Endothelial cell of umbilical vein (primary cell): ENCODE data around the gene GFI1B. TPM values are rescaled to one million over a fixed set of nuclear protein-coding genes. Genes with fewer than 3 reads are reported as not detected.

ENCODE experiments used
- BruUV-seq: library from RNA; stranded (reverse); fragments of 400-500 nt; replicated peaks from 2 replicates; lab custom pipeline; 2021; lab: Mats Ljungman, UMichigan
- CTCF ChIA-PET: fragments of 300-600, 350-600 bp; sonication (Branson Sonifier 250); formaldehyde crosslinking; loops from one replicate; lab custom pipeline; 2021; ENCODE audit warnings: antibody characterized with exemption, inconsistent platforms; lab: Charles Lee
- POLR2A ChIA-PET: fragments of 300-600, 350-600 bp; sonication (Branson Sonifier 250); formaldehyde crosslinking; loops from one replicate; lab custom pipeline; 2021; ENCODE audit warnings: antibody characterized with exemption, inconsistent platforms; lab: Charles Lee
- DNase-seq: peaks from one replicate; pipeline ENCODE4 v3.0.0-alpha.2; 2011; ENCODE audit warnings: low read depth, low spot score
- FAIRE-seq: peaks from 2 replicates; lab custom pipeline; 2011; peaks lifted over from hg19 to GRCh38; lab: Jason Lieb, UNC
- H2AFZ ChIP-seq: 2 replicates; pipeline ENCODE4 v1.6.0; 2012; ENCODE audit warnings: low read depth, low read length, control low read depth, inconsistent platforms
- H3K27ac ChIP-seq: 2 replicates; pipeline ENCODE4 v1.5.1; 2011; ENCODE audit warnings: low read depth, mild to moderate bottlenecking, control low read depth, low read length, moderate library complexity; ENCODE audit not compliant: insufficient read depth
- H3K27me3 ChIP-seq, 2 experiments: 2 replicates each; pipeline versions ENCODE4 v1.6.0 to v1.6.1; 2011; ENCODE audit warnings: low read length in 2 of 2, mixed read lengths in 1 of 2; ENCODE audit not compliant: control insufficient read depth in 2 of 2, insufficient read depth in 2 of 2
- H3K36me3 ChIP-seq, 2 experiments: 2 replicates in 1 of 2; 3 replicates in 1 of 2; pipeline ENCODE4 v1.5.1; 2011; ENCODE audit warnings: low read length in 2 of 2, mild to moderate bottlenecking in 1 of 2, moderate library complexity in 1 of 2; ENCODE audit not compliant: control insufficient read depth in 2 of 2, insufficient read depth in 2 of 2; ENCODE audit errors: extremely low read depth in 1 of 2
- H3K4me1 ChIP-seq: 3 replicates; pipeline ENCODE4 v1.5.1; 2011; ENCODE audit warnings: mild to moderate bottlenecking, low read length; ENCODE audit not compliant: control insufficient read depth, insufficient read depth; ENCODE audit errors: extremely low read depth
- H3K4me2 ChIP-seq: 2 replicates; pipeline ENCODE4 v1.6.1; 2011; ENCODE audit warnings: low read length, control low read depth, mixed read lengths; ENCODE audit not compliant: insufficient read depth
- H3K4me3 ChIP-seq, 3 experiments: fragments of 200-600 bp in 1 of 3; sonication (generic), shearing (Covaris generic) in 1 of 3; replicated peaks in 1 of 3; 2 replicates each; pipeline ENCODE4 v1.5.1; 2011 to 2016; ENCODE audit warnings: control low read depth in 3 of 3, low read length in 3 of 3, mild to moderate bottlenecking in 2 of 3, inconsistent platforms in 1 of 3, low read depth in 1 of 3, moderate library complexity in 1 of 3; ENCODE audit not compliant: insufficient read depth in 1 of 3
- H3K79me2 ChIP-seq: 2 replicates; pipeline ENCODE4 v1.6.0; 2012; ENCODE audit warnings: low read length, inconsistent platforms; ENCODE audit not compliant: control insufficient read depth, insufficient read depth
- H3K9ac ChIP-seq: replicated peaks from 2 replicates; pipeline ENCODE3; 2011; ENCODE audit warnings: low read length, control low read depth; ENCODE audit not compliant: insufficient read depth; ENCODE audit errors: extremely low read depth
- H3K9me1 ChIP-seq: replicated peaks from 3 replicates; pipeline ENCODE4 v1.6.0; 2011; ENCODE audit warnings: mild to moderate bottlenecking, low read length; ENCODE audit not compliant: control insufficient read depth, insufficient read depth; ENCODE audit errors: extremely low read depth
- H3K9me3 ChIP-seq: replicated peaks from 2 replicates; pipeline ENCODE4 v1.5.1; 2012; ENCODE audit warnings: low read length, inconsistent platforms; ENCODE audit not compliant: control insufficient read depth, insufficient read depth
- H4K20me1 ChIP-seq: replicated peaks from 2 replicates; pipeline ENCODE3; 2011; ENCODE audit warnings: mild to moderate bottlenecking, low read length; ENCODE audit not compliant: control insufficient read depth, insufficient read depth; ENCODE audit errors: extremely low read depth
- EZH2 ChIP-seq: IDR thresholded peaks from 2 replicates; pipeline ENCODE4 v1.6.1; 2012; ENCODE audit warnings: borderline replicate concordance, low read depth, mild to moderate bottlenecking, moderate library complexity, low read length, inconsistent platforms; ENCODE audit not compliant: severe bottlenecking
- FOS ChIP-seq: IDR thresholded peaks from 2 replicates; pipeline ENCODE4 v1.6.1; 2011; ENCODE audit warnings: mild to moderate bottlenecking, low read length, moderate library complexity, borderline replicate concordance; ENCODE audit not compliant: insufficient read depth
- GATA2 ChIP-seq: IDR thresholded peaks from 2 replicates; pipeline ENCODE4 v1.7.0; 2011; ENCODE audit warnings: low read depth, mild to moderate bottlenecking, moderate library complexity, mixed read lengths, low read length; ENCODE audit not compliant: insufficient read length, insufficient read depth
- JUN ChIP-seq: IDR thresholded peaks from 2 replicates; pipeline ENCODE4 v1.6.1; 2011; ENCODE audit warnings: borderline replicate concordance, low read depth; ENCODE audit not compliant: insufficient read length, insufficient read depth
- MAX ChIP-seq: IDR thresholded peaks from 2 replicates; pipeline ENCODE4 v1.6.1; 2011; ENCODE audit not compliant: insufficient read depth, insufficient read length
- MYC ChIP-seq: IDR thresholded peaks from one replicate; pipeline ENCODE4 v1.6.1; 2011; ENCODE audit warnings: mild to moderate bottlenecking, low read depth, low read length
- POLR2A ChIP-seq: IDR thresholded peaks from 2 replicates; pipeline ENCODE4 v1.6.1; 2012; ENCODE audit warnings: low read depth, mild to moderate bottlenecking, control low read depth, low read length
- POLR2AphosphoS5 ChIP-seq: IDR thresholded peaks from 2 replicates; pipeline ENCODE4 v1.6.1; 2012; ENCODE audit warnings: low read depth, mild to moderate bottlenecking, control low read depth, low read length, moderate library complexity; ENCODE audit not compliant: insufficient read depth
- dilution Hi-C: fragments of 300-500 bp; cut with MboI; formaldehyde crosslinking; loops from one replicate; pipeline ENCODE4 v1.15.0; 2019; ENCODE audit warnings: low sequenced_read_pairs; ENCODE audit not compliant: extremely low pct_ligation_motif_present
- intact Hi-C: fragments of 100-400 bp; cut with micrococcal nuclease; formaldehyde crosslinking; loops from one replicate; pipeline ENCODE4 v1.10.0; 2022
- polyA plus RNA-seq, 4 experiments: library from polyadenylated mRNA; depleted of rRNA in 3 of 4; stranded (reverse) in 3 of 4; unstranded in 1 of 4; fragments of >200 nt; gene quantifications; 2 replicates each; pipeline versions ENCODE4 v1.2.1 to v1.2.3, GENCODE V29; 2011 to 2012; ENCODE audit warnings: missing spikeins in 1 of 4
- total RNA-seq: library from RNA; stranded (reverse); gene quantifications from 2 replicates; pipeline ENCODE4 v1.2.3, GENCODE V29; 2021
- TF ChIP-seq, protein P1 (sequence below), 2 donors: IDR thresholded peaks; 1 replicate in 1 of 2; 2 replicates in 1 of 2; pipeline ENCODE4 v1.5.1; 2011; ENCODE audit warnings: low read length in 2 of 2, mild to moderate bottlenecking in 2 of 2, moderate library complexity in 2 of 2, control low read depth in 1 of 2, inconsistent platforms in 1 of 2, low read depth in 1 of 2; ENCODE audit not compliant: insufficient read depth in 1 of 2; ENCODE audit errors: extremely low read depth in 1 of 2

The GFI1B gene
- total and polyA plus RNA-seq, 2 donors (not counting 3 experiments of a cell fraction or from before 2014, with no cell fraction given) = 0.04 TPM; not detected in 1

DNA sequence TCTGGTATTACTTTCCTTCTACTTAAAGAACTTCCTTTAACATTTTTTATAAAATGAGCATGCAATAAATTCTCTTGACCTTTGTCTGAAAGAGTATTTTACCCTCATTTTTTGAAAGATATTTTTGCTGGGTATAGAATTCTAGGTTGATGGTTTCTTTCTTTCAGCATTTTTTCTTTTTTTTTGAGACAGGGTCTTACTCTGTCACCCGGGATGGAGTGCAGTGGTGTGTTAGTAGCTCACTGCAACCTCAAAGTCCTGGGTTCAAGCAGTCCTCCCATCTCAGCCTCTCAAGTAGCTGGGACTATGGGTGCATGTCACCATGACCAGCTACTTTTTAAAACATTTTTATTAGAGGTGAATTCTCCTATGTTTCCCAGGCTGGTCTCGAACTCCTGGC lies 23.4 kb upstream of the GFI1B start:
- BruUV-seq = no TSS peak
- dilution Hi-C loops = no loop called here

DNA sequence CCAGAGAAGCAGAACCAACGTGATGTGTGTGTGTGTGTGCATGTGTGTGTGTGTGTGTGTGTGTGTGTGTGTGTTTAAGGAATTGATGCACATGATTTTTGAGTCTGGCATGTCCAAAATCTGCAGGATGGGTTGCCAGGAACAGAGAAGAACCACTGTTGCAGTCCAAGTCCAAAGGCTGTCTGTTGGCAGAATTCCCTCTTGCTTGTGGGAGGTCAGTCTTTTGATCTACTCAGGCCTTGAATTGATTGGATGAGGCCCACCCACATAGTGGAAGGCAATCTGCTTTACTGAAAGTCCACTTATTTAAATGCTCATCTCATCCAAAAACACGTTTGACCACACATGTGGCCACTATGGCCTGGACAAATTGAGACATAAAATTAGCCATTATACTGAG lies 22.7 kb upstream of the GFI1B start:
- Histone ChIP-seq H4K20me1 (no peaks in the 10 kb centered on the region), H3K36me3 (no peaks in the 10 kb centered on the region), H3K4me2 (no peak overlapping the region), H2AFZ (no peak overlapping the region), H3K4me1 (no peaks in the 10 kb centered on the region), H3K9ac (no peak overlapping the region), H3K79me2 (no peaks in the 10 kb centered on the region), H3K4me3 (no peak overlapping the region), H3K27me3 (peaks cover 0 to 8% of the 10 kb centered on the region in 2 experiments), H3K27ac (no peak overlapping the region), H3K9me1 (no peaks in the 10 kb centered on the region), H3K9me3 (no peaks in the 10 kb centered on the region)
- FAIRE-seq (no peak), DNase-seq (no peak)
- ChIA-PET POLR2A (no interaction called here), CTCF (interaction anchor here (1.6 to 1.7 kb wide), 2 partner anchors 18 to 66 kb away, joined by 3 to 5 read pairs; no protein-coding TSS in a partner anchor)
- intact Hi-C loops = no loop called here
- dilution Hi-C loops = no loop called here
- no TSS peak for BruUV-seq
- TF ChIP-seq MYC (no peak), POLR2AphosphoS5 (no peak), GATA2 (no peak), FOS (no peak), EZH2 (no peak), MAX (no peak), POLR2A (no peak), JUN (no peak)
- TF ChIP-seq, protein P1, sequence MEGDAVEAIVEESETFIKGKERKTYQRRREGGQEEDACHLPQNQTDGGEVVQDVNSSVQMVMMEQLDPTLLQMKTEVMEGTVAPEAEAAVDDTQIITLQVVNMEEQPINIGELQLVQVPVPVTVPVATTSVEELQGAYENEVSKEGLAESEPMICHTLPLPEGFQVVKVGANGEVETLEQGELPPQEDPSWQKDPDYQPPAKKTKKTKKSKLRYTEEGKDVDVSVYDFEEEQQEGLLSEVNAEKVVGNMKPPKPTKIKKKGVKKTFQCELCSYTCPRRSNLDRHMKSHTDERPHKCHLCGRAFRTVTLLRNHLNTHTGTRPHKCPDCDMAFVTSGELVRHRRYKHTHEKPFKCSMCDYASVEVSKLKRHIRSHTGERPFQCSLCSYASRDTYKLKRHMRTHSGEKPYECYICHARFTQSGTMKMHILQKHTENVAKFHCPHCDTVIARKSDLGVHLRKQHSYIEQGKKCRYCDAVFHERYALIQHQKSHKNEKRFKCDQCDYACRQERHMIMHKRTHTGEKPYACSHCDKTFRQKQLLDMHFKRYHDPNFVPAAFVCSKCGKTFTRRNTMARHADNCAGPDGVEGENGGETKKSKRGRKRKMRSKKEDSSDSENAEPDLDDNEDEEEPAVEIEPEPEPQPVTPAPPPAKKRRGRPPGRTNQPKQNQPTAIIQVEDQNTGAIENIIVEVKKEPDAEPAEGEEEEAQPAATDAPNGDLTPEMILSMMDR (IDR thresholded peaks at IDR 0.05; ENCODE audit: extremely low read depth in 1 of 2, insufficient read depth in 1 of 2, low read depth in 1 of 2, low read length in 2 of 2) = no peak

More for the DNA sequence above, 23.4 kb upstream of the GFI1B start:
- Histone ChIP-seq H3K9ac (no peak overlapping the region), H3K4me3 (no peak overlapping the region), H3K27me3 (peaks cover 0 to 7% of the 10 kb centered on the region in 2 experiments), H4K20me1 (no peaks in the 10 kb centered on the region), H3K9me1 (no peaks in the 10 kb centered on the region), H3K4me2 (no peak overlapping the region), H3K36me3 (no peaks in the 10 kb centered on the region), H3K79me2 (no peaks in the 10 kb centered on the region), H3K9me3 (no peaks in the 10 kb centered on the region), H2AFZ (no peak overlapping the region), H3K4me1 (no peaks in the 10 kb centered on the region), H3K27ac (no peak overlapping the region)
- DNase-seq = no peak
- POLR2A ChIA-PET = no interaction called here
- CTCF ChIA-PET = interaction anchor here (0.6 to 1.7 kb wide), 3 partner anchors 18 to 67 kb away, joined by 3 to 5 read pairs (median 3); partner anchors contain the start of gene GFI1B
- FAIRE-seq = no peak
- TF ChIP-seq MAX (no peak), MYC (no peak), FOS (no peak), EZH2 (no peak)
- intact Hi-C loops = no loop called here
